Esophagus muscularis mucosa (tissue), 4 donors: ENCODE data around the gene CSTA.

Experiments
- CTCF ChIP-seq, 3 experiments: fragments of 200-600 bp in 2 of 3; fragments of 450-650 bp in 1 of 3; sonication (generic) in 2 of 3; IDR thresholded peaks; one replicate each; pipeline ENCODE4 v1.5.1; 2017 to 2019; ENCODE audit warnings: antibody characterized with exemption in 3 of 3, mild to moderate bottlenecking in 2 of 3, moderate library complexity in 1 of 3
- EP300 ChIP-seq: sonication (generic); formaldehyde crosslinking; IDR thresholded peaks from one replicate; pipeline ENCODE4 v1.6.1; 2017; ENCODE audit warnings: antibody characterized with exemption
- POLR2A ChIP-seq: fragments of 450-650 bp; IDR thresholded peaks from one replicate; pipeline ENCODE4 v1.6.1; 2017; ENCODE audit warnings: antibody characterized with exemption, moderate library complexity, mild to moderate bottlenecking, low read depth
- POLR2AphosphoS5 ChIP-seq, 2 donors: sonication (generic); formaldehyde crosslinking; IDR thresholded peaks; one replicate each; pipeline ENCODE4 v1.6.1; 2017; ENCODE audit warnings: antibody characterized with exemption in 2 of 2

- TF ChIP-seq CTCF (IDR thresholded peaks at IDR 0.05), result no peak
- no peak for TF ChIP-seq POLR2A
- TF ChIP-seq POLR2AphosphoS5 (IDR thresholded peaks at IDR 0.05), result no peak
- TF ChIP-seq EP300, result no peak
Observed at GRCh38 chr3:122350814-122351418, 25.9 kb downstream of the CSTA start.
